Loucy (cell line): Measurements from ENCODE around the gene RACK1.

Experiments used
- H2AFZ ChIP-seq: fragments of 200-600 bp; sonication (generic); 2 replicates; pipeline ENCODE4 v1.6.0; 2016; ENCODE audit warnings: antibody characterized with exemption, mild to moderate bottlenecking, low read length, moderate library complexity
- H3F3A ChIP-seq: fragments of 200-600 bp; 2 replicates; pipeline ENCODE4 v1.6.0; 2016; ENCODE audit warnings: antibody characterized with exemption, low read depth, mild to moderate bottlenecking
- H3K27me3 ChIP-seq: fragments of 200-600 bp; sonication (generic); 2 replicates; pipeline ENCODE4 v1.6.1; 2014; ENCODE audit warnings: low read length, mild to moderate bottlenecking; ENCODE audit not compliant: insufficient read depth, poor library complexity, severe bottlenecking
- H3K36me3 ChIP-seq: fragments of 200-600 bp; sonication (generic); 2 replicates; pipeline ENCODE4 v1.6.1; 2016; ENCODE audit warnings: low read length; ENCODE audit not compliant: insufficient read depth
- H3K4me1 ChIP-seq: fragments of 200-600 bp; sonication (generic); 2 replicates; pipeline ENCODE4 v1.5.1; 2014; ENCODE audit warnings: low read length, mild to moderate bottlenecking; ENCODE audit not compliant: insufficient read depth, poor library complexity, severe bottlenecking
- H3K4me2 ChIP-seq: fragments of 200-600 bp; sonication (generic); 2 replicates; pipeline ENCODE4 v1.6.0; 2014; ENCODE audit warnings: antibody characterized with exemption, low read length, low read depth, mild to moderate bottlenecking; ENCODE audit not compliant: poor library complexity, severe bottlenecking
- H3K4me3 ChIP-seq: fragments of 200-600 bp; sonication (generic); 2 replicates; pipeline ENCODE4 v1.5.1; 2014; ENCODE audit warnings: low read length, mild to moderate bottlenecking, mixed read lengths; ENCODE audit not compliant: poor library complexity, severe bottlenecking
- H3K79me2 ChIP-seq: fragments of 200-600 bp; sonication (generic); 2 replicates; pipeline ENCODE4 v1.6.1; 2014; ENCODE audit warnings: low read length; ENCODE audit not compliant: insufficient read depth
- H3K9ac ChIP-seq: fragments of 200-600 bp; sonication (generic); 2 replicates; pipeline ENCODE4 v1.6.0; 2014; ENCODE audit warnings: mild to moderate bottlenecking, low read depth, low read length, moderate library complexity; ENCODE audit not compliant: poor library complexity, severe bottlenecking
- H3K9me2 ChIP-seq: fragments of 200-600 bp; sonication (generic); replicated peaks from 2 replicates; pipeline ENCODE4 v1.6.1; 2016; ENCODE audit warnings: low read depth, low read length, mixed read lengths
- H3K9me3 ChIP-seq: fragments of 200-600 bp; sonication (generic); 2 replicates; pipeline ENCODE4 v1.6.1; 2014; ENCODE audit warnings: mild to moderate bottlenecking, antibody characterized with exemption, low read length, low read depth; ENCODE audit not compliant: insufficient read depth
- H4K20me1 ChIP-seq: fragments of 200-600 bp; sonication (generic); 2 replicates; pipeline ENCODE4 v1.6.0; 2014; ENCODE audit warnings: antibody characterized with exemption, low read length, mild to moderate bottlenecking; ENCODE audit not compliant: insufficient read depth, poor library complexity, severe bottlenecking
- EZH2phosphoT487 ChIP-seq: fragments of 200-600 bp; IDR thresholded peaks from 2 replicates; pipeline ENCODE4 v1.6.1; 2018; ENCODE audit warnings: antibody characterized with exemption, mild to moderate bottlenecking, moderate library complexity, borderline replicate concordance
- TF ChIP-seq, protein P1 (sequence below): fragments of 200-600 bp; sonication (generic); conservative IDR thresholded peaks from 2 replicates; pipeline ENCODE4 v1.5.1; 2014; ENCODE audit warnings: mild to moderate bottlenecking, antibody characterized with exemption, low read length

The RACK1 gene

DNA sequence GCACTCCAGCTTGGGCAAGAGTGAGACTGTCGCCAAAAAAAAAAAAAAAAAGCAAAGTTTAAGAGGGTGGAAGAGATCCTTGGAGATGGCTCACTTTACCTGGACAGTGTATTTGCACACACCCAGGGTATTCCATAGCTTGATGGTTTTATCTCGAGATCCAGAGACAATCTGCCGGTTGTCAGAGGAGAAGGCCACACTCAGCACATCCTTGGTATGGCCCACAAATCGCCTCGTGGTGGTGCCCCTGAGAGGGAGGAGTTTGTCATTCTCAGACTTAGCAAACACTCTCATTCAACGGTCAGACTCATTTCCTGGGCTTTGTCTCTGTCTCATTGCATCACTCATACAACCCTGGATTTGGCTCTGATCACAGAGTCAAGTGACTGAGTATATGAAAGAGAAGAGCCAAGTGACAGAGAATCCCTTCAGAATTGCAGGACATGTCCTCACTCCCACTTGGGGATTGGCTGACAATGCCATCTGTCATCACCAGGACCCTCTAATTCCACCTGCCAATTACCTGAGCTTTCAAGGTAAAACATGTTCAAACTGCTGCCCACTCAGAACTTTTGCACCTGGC is 2.2 kb downstream of the RACK1 start:
- Histone ChIP-seq H3F3A (peaks cover 3% of the 10 kb centered on the region; the same call in 1 of the 2 replicates), H3K9me3 (no peaks in the 10 kb centered on the region), H3K79me2 (peaks cover 85% of the 10 kb centered on the region), H2AFZ (no peak overlapping the region), H3K27me3 (peaks cover 5% of the 10 kb centered on the region), H3K9me2 (no peaks in the 10 kb centered on the region), H4K20me1 (peaks cover 63% of the 10 kb centered on the region), H3K4me3 (peak overlapping the region; percentile 77), H3K36me3 (peaks cover 38% of the 10 kb centered on the region; the same call in 1 of the 2 replicates), H3K4me1 (peaks cover 17% of the 10 kb centered on the region), H3K4me2 (peak overlapping the region; percentile 99), H3K9ac (peak overlapping the region; percentile 98)
- TF ChIP-seq, protein P1, sequence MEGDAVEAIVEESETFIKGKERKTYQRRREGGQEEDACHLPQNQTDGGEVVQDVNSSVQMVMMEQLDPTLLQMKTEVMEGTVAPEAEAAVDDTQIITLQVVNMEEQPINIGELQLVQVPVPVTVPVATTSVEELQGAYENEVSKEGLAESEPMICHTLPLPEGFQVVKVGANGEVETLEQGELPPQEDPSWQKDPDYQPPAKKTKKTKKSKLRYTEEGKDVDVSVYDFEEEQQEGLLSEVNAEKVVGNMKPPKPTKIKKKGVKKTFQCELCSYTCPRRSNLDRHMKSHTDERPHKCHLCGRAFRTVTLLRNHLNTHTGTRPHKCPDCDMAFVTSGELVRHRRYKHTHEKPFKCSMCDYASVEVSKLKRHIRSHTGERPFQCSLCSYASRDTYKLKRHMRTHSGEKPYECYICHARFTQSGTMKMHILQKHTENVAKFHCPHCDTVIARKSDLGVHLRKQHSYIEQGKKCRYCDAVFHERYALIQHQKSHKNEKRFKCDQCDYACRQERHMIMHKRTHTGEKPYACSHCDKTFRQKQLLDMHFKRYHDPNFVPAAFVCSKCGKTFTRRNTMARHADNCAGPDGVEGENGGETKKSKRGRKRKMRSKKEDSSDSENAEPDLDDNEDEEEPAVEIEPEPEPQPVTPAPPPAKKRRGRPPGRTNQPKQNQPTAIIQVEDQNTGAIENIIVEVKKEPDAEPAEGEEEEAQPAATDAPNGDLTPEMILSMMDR: peak; percentile 14; the same call in 1 of the 2 replicates
- no peak for TF ChIP-seq EZH2phosphoT487

DNA sequence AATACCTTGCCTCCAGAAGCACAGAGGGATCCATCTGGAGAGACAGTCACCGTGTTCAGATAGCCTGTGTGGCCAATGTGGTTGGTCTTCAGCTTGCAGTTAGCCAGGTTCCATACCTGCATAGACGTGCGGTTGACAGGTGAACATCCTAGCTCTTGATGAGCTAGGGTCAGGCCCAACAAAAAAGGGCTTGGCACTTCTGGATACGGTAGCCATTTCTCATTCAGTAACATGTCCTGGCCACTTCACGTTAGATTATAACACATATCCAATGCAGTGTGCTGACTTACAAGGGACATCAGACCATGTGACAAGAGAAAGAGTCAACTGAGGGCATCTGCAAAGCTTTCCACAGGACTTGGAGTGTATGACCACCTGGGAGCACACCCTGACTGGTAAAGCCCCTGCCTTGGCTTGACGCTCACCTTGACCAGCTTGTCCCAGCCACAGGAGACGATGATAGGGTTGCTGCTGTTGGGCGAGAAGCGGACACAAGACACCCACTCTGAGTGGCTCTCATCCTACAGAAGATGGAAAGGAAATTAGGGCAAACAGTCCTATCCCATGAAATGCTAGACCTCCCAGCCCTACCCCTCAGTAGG is 4.5 kb downstream of the RACK1 start:
- Histone ChIP-seq H3K9me3 (no peaks in the 10 kb centered on the region), H3F3A (peaks cover 3% of the 10 kb centered on the region; the same call in 1 of the 2 replicates), H4K20me1 (peaks cover 67% of the 10 kb centered on the region), H3K4me2 (peak overlapping the region; percentile 48), H3K4me3 (peak overlapping the region; percentile 17), H2AFZ (no peak overlapping the region), H3K9me2 (no peaks in the 10 kb centered on the region), H3K9ac (no peak overlapping the region), H3K79me2 (peaks cover 70% of the 10 kb centered on the region), H3K27me3 (peaks cover 5% of the 10 kb centered on the region), H3K4me1 (peaks cover 12% of the 10 kb centered on the region), H3K36me3 (peaks cover 46% of the 10 kb centered on the region; the same call in 1 of the 2 replicates)
- TF ChIP-seq EZH2phosphoT487: no peak
- TF ChIP-seq, protein P1: no peak

DNA sequence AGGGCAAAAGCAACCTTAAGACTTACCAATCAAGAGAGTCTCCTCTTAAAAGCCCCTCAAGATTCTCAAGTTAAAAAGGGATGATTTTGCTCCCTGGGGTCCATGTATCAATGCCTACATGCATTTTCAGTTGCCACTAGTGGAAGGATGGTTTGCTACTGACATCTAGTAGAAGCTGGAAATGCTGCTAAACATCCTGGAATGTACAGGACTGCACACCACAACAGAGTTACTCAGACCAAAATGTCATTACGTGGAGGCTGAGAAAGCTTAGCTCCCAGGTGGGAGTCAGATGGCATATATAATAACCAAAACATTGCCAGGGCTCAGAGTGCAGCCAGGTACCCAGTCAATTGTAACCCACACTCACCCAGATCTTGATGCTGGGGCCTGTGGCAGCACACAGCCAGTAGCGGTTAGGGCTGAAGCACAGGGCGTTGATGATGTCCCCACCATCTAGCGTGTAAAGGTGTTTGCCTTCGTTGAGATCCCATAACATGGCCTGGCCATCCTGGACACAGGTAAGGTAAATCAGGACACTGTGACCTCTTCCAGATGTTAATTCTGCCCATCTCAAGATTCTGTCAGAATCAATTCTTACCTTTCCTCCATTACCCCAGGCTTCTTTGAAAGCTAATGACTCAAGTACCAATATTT is 5.8 kb downstream of the RACK1 start:
- H2AFZ ChIP-seq: no peak overlapping the region
- no peak overlapping the region for H3K9ac ChIP-seq
- TF ChIP-seq EZH2phosphoT487: no peak
- TF ChIP-seq, protein P1: no peak
- H3K4me1 ChIP-seq: peaks cover 12% of the 10 kb centered on the region
- peak overlapping the region; percentile 9 for H3K4me3 ChIP-seq
- peaks cover 46% of the 10 kb centered on the region; the same call in 1 of the 2 replicates for H3K36me3 ChIP-seq
- H4K20me1 ChIP-seq: peaks cover 62% of the 10 kb centered on the region
- H3K27me3 ChIP-seq: no peaks in the 10 kb centered on the region
- H3K79me2 ChIP-seq: peaks cover 61% of the 10 kb centered on the region
- H3F3A ChIP-seq: peaks cover 3% of the 10 kb centered on the region; the same call in 1 of the 2 replicates
- peak overlapping the region; percentile 48 for H3K4me2 ChIP-seq
- no peaks in the 10 kb centered on the region for H3K9me3 ChIP-seq
- no peaks in the 10 kb centered on the region for H3K9me2 ChIP-seq
